Measurements from ENCODE around the gene NEMP1. TPM values are rescaled to one million over a fixed set of nuclear protein-coding genes. Genes with fewer than 3 reads are reported as not detected.

Gene NEMP1
- total and polyA plus RNA-seq, 4 donors: 3.7 to 14.3 (median 7.7) TPM

DNA sequence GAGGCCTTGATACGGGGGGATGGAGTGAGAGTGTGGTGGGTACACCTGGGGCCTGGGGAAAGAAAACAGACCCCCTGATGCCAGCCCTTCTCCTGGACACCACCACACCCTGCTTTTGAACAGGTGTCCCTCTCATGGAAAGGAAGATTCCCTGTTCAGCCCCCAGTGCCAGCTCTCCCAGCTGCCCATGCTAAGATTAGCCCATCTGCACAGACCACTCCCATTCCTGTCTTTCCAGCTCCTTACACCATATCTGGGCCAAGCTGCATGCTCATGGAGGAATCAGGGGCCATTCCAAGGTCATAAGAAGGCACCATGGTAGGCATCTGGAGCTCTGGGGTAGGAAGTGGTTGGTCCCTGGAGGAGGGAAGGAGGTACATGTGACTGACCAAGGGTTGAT, 20.0 kb upstream of the NEMP1 start:
- ATAC-seq (ENCODE audit: insufficient read depth, low FRiP score) (no peak), DNase-seq (no peak)
- peaks cover 0 to 13% (median 7%) of the 10 kb centered on the region in 5 donors for H3K4me1 ChIP-seq (ENCODE audit: control insufficient read depth in 5 of 5, insufficient read depth in 5 of 5, low read length in 5 of 5)
- H3K27me3 ChIP-seq (ENCODE audit: control insufficient read depth in 3 of 3, insufficient read depth in 3 of 3, low read length in 2 of 3): no peaks in the 10 kb centered on the region
- no peak overlapping the region for H3K4me3 ChIP-seq
- H3K27ac ChIP-seq (ENCODE audit: low read depth in 1 of 2, low read length in 1 of 2): peak overlapping the region in 1 of 2 donors; percentile 5
- H3K9me3 ChIP-seq (ENCODE audit: control insufficient read depth in 4 of 4, insufficient read depth in 3 of 4, low read length in 3 of 4): no peaks in the 10 kb centered on the region
- peaks cover 4 to 61% (median 52%) of the 10 kb centered on the region in 4 donors for H3K36me3 ChIP-seq (ENCODE audit: control insufficient read depth in 4 of 4, insufficient read depth in 4 of 4, low read length in 4 of 4)
- H3K9ac ChIP-seq (ENCODE audit: insufficient read depth in 1 of 2, low read length in 2 of 2): no peak overlapping the region
- TF ChIP-seq, protein P1, sequence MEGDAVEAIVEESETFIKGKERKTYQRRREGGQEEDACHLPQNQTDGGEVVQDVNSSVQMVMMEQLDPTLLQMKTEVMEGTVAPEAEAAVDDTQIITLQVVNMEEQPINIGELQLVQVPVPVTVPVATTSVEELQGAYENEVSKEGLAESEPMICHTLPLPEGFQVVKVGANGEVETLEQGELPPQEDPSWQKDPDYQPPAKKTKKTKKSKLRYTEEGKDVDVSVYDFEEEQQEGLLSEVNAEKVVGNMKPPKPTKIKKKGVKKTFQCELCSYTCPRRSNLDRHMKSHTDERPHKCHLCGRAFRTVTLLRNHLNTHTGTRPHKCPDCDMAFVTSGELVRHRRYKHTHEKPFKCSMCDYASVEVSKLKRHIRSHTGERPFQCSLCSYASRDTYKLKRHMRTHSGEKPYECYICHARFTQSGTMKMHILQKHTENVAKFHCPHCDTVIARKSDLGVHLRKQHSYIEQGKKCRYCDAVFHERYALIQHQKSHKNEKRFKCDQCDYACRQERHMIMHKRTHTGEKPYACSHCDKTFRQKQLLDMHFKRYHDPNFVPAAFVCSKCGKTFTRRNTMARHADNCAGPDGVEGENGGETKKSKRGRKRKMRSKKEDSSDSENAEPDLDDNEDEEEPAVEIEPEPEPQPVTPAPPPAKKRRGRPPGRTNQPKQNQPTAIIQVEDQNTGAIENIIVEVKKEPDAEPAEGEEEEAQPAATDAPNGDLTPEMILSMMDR (IDR thresholded peaks at IDR 0.05; ENCODE audit: control extremely low read depth, extremely low read depth): no peak
- WGBS, 2 donors: 91 to 94% methylated on average over 1 of the region's 1 CpG

DNA sequence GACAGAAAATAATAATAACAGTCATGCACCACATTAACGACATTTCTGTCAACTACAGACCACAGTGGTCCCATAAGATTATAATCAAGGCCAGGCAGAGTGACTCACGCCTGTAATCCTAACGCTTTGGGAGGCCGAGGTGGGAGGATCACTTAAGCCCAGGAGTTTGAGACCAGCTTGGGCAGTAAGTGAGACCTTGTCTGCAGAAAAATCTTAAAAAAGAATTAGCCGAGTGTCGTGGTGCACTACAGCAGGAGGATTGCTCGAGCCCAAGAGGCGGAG, 18.9 kb upstream of the NEMP1 start:
- ATAC-seq (ENCODE audit: insufficient read depth, low FRiP score) (no peak), DNase-seq (no peak)
- H3K27ac ChIP-seq (ENCODE audit: low read depth in 1 of 2, low read length in 1 of 2): no peak overlapping the region
- WGBS, 2 donors: 92 to 95% methylated on average over 8 of the region's 8 CpGs
- H3K36me3 ChIP-seq (ENCODE audit: control insufficient read depth in 4 of 4, insufficient read depth in 4 of 4, low read length in 4 of 4): peaks cover 4 to 68% (median 53%) of the 10 kb centered on the region in 4 donors
- no peaks in the 10 kb centered on the region for H3K27me3 ChIP-seq (ENCODE audit: control insufficient read depth in 3 of 3, insufficient read depth in 3 of 3, low read length in 2 of 3)
- no peak overlapping the region for H3K4me3 ChIP-seq
- no peak overlapping the region for H3K9ac ChIP-seq (ENCODE audit: insufficient read depth in 1 of 2, low read length in 2 of 2)
- H3K4me1 ChIP-seq (ENCODE audit: control insufficient read depth in 5 of 5, insufficient read depth in 5 of 5, low read length in 5 of 5): peaks cover 0 to 19% (median 11%) of the 10 kb centered on the region in 5 donors
- no peaks in the 10 kb centered on the region for H3K9me3 ChIP-seq (ENCODE audit: control insufficient read depth in 4 of 4, insufficient read depth in 3 of 4, low read length in 3 of 4)
- TF ChIP-seq, protein P1 (IDR thresholded peaks at IDR 0.05; ENCODE audit: control extremely low read depth, extremely low read depth): no peak

GRCh38 chr12:57096748-57097553, 18.4 kb upstream of the NEMP1 start:
- 85 to 89% methylated on average over 8 of the region's 8 CpGs for WGBS, 2 donors
- H3K27ac ChIP-seq (ENCODE audit: low read depth in 1 of 2, low read length in 1 of 2): peak overlapping the region in 1 of 2 donors; percentile 38
- H3K4me3 ChIP-seq: no peak overlapping the region
- no peak for ATAC-seq (ENCODE audit: insufficient read depth, low FRiP score)
- no peaks in the 10 kb centered on the region for H3K9me3 ChIP-seq (ENCODE audit: control insufficient read depth in 4 of 4, insufficient read depth in 3 of 4, low read length in 3 of 4)
- no peaks in the 10 kb centered on the region for H3K27me3 ChIP-seq (ENCODE audit: control insufficient read depth in 3 of 3, insufficient read depth in 3 of 3, low read length in 2 of 3)
- no peak overlapping the region for H3K9ac ChIP-seq (ENCODE audit: insufficient read depth in 1 of 2, low read length in 2 of 2)
- DNase-seq: no peak
- H3K4me1 ChIP-seq (ENCODE audit: control insufficient read depth in 5 of 5, insufficient read depth in 5 of 5, low read length in 5 of 5): peaks cover 0 to 25% (median 11%) of the 10 kb centered on the region in 5 donors
- TF ChIP-seq, protein P1 (IDR thresholded peaks at IDR 0.05; ENCODE audit: control extremely low read depth, extremely low read depth): no peak
- peaks cover 8 to 68% (median 51%) of the 10 kb centered on the region in 4 donors for H3K36me3 ChIP-seq (ENCODE audit: control insufficient read depth in 4 of 4, insufficient read depth in 4 of 4, low read length in 4 of 4)

All from lung (tissue), 12 donors.